Measurements from ENCODE around the gene JAML. TPM values are rescaled to one million over a fixed set of nuclear protein-coding genes. Genes with fewer than 3 reads are reported as not detected.

The JAML gene
- total and polyA plus RNA-seq, 2 of the 13 experiments (the other 11 are each of a cell fraction or from before 2014, with no cell fraction given): 2.0 to 3.3 TPM

DNA sequence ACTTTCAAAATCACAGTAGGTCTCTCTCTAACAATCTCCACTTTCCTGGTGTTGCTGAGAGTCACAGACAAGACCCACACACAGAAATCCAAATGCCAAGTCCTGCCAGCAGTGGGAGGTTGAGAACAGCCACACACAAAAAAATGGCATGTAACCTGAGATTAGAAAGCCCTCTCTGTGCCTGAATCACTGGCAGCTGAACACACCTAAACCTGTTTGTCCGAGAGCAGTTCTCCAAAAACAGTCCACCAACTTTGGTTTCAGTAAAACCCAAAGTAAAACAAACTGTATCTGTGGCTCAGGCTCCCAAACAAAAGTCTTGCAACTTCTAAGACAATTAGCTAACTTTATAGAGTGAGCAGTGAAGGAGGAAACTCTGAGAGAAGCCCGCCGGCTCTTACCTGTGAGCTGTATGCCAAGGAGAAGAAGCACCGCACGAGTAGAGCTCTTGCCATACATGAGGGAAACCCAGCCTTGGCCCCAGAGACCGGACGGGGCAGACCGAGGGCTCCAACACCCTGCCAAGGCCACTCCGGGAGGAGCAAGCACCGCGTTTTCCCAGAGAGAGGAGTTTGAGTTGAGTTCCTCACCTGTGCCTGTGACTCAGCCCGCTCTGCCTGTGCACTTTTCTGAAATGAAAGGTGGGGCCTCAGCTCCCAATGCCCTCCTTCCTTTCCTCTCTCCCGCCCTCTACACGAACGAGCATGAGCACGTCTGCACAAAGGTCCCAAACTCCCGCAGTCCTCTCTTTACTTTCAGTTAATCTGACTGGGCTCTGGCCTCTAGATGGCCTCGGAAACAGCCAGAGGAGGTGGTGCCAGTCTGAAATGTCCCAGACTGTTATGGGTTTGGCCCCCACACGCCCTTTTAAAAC, 39.1 kb upstream of the JAML start, which contains the start of gene MPZL2 (continued):
- no peak for TF ChIP-seq ZHX2 (IDR thresholded peaks at IDR 0.05; ENCODE audit: low read depth)
- no peak for TF ChIP-seq ZHX2 (CRISPR knock-in tag; IDR thresholded peaks at IDR 0.05; ENCODE audit: borderline replicate concordance)
- no peak for TF ChIP-seq CSRNP2 (CRISPR knock-in tag; conservative IDR thresholded peaks at IDR 0.05; ENCODE audit: low read depth)
- TF ChIP-seq POGK (CRISPR knock-in tag; conservative IDR thresholded peaks at IDR 0.05): 0 out of 2 replicates have a peak, but pooled peaks have one; percentile 16
- TF ChIP-seq ZNF672 (CRISPR knock-in tag; IDR thresholded peaks at IDR 0.05): no peak
- TF ChIP-seq, protein P1, sequence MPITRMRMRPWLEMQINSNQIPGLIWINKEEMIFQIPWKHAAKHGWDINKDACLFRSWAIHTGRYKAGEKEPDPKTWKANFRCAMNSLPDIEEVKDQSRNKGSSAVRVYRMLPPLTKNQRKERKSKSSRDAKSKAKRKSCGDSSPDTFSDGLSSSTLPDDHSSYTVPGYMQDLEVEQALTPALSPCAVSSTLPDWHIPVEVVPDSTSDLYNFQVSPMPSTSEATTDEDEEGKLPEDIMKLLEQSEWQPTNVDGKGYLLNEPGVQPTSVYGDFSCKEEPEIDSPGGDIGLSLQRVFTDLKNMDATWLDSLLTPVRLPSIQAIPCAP (CRISPR knock-in tag; IDR thresholded peaks at IDR 0.05; ENCODE audit: low read depth): no peak
- 0 out of 2 replicates have a peak, but pooled peaks have one; percentile 52 for TF ChIP-seq ARNT2 (CRISPR knock-in tag; IDR thresholded peaks at IDR 0.05; ENCODE audit: low read depth)
- no peak for TF ChIP-seq SOX6 (IDR thresholded peaks at IDR 0.05)
- TF ChIP-seq SOX6 (CRISPR knock-in tag; IDR thresholded peaks at IDR 0.05): peak; percentile 33; the same call in 1 of the 2 replicates
- peak; percentile 21; the same call in 1 of the 2 replicates for TF ChIP-seq REPIN1 (CRISPR knock-in tag; IDR thresholded peaks at IDR 0.05; ENCODE audit: borderline replicate concordance, low read depth)
- no peak for TF ChIP-seq GTF3A (CRISPR knock-in tag; conservative IDR thresholded peaks at IDR 0.05)
- TF ChIP-seq, protein P2, sequence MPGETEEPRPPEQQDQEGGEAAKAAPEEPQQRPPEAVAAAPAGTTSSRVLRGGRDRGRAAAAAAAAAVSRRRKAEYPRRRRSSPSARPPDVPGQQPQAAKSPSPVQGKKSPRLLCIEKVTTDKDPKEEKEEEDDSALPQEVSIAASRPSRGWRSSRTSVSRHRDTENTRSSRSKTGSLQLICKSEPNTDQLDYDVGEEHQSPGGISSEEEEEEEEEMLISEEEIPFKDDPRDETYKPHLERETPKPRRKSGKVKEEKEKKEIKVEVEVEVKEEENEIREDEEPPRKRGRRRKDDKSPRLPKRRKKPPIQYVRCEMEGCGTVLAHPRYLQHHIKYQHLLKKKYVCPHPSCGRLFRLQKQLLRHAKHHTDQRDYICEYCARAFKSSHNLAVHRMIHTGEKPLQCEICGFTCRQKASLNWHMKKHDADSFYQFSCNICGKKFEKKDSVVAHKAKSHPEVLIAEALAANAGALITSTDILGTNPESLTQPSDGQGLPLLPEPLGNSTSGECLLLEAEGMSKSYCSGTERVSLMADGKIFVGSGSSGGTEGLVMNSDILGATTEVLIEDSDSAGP (CRISPR knock-in tag; IDR thresholded peaks at IDR 0.05; ENCODE audit: borderline replicate concordance): peak; percentile 74; the same call in 1 of the 2 replicates
- no peak for TF ChIP-seq ZNF513 (CRISPR knock-in tag; conservative IDR thresholded peaks at IDR 0.05)
- peak; percentile 14; the same call in 1 of the 2 replicates for TF ChIP-seq ZNF792 (CRISPR knock-in tag; IDR thresholded peaks at IDR 0.05)
